DOHH2 (cell line): ENCODE measurements around the gene DCUN1D5.

ENCODE experiments used
- CTCF ChIP-seq: fragments of 200-600 bp; sonication (generic); IDR thresholded peaks from one replicate; pipeline ENCODE4 v1.5.1; 2014; ENCODE audit warnings: antibody characterized with exemption, mild to moderate bottlenecking, low read depth, low read length; ENCODE audit not compliant: poor library complexity, severe bottlenecking
- EZH2phosphoT487 ChIP-seq: fragments of 200-600 bp; sonication (generic); IDR thresholded peaks from 2 replicates; pipeline ENCODE4 v1.6.1; 2017; ENCODE audit warnings: borderline replicate concordance, mild to moderate bottlenecking, antibody characterized with exemption, low read length, moderate library complexity, mixed read lengths

- no peak for TF ChIP-seq CTCF
- TF ChIP-seq EZH2phosphoT487 = no peak
Measured at GRCh38 chr11:103077554-103077953, 14.4 kb downstream of the DCUN1D5 start.
